Measurements from ENCODE around the gene CDH16.
"Not testable (repeated sequence)": the region's sequence is repeated elsewhere in the genome, so short reads cannot be mapped to it uniquely, and the experiment has no call there.

The CDH16 gene

DNA sequence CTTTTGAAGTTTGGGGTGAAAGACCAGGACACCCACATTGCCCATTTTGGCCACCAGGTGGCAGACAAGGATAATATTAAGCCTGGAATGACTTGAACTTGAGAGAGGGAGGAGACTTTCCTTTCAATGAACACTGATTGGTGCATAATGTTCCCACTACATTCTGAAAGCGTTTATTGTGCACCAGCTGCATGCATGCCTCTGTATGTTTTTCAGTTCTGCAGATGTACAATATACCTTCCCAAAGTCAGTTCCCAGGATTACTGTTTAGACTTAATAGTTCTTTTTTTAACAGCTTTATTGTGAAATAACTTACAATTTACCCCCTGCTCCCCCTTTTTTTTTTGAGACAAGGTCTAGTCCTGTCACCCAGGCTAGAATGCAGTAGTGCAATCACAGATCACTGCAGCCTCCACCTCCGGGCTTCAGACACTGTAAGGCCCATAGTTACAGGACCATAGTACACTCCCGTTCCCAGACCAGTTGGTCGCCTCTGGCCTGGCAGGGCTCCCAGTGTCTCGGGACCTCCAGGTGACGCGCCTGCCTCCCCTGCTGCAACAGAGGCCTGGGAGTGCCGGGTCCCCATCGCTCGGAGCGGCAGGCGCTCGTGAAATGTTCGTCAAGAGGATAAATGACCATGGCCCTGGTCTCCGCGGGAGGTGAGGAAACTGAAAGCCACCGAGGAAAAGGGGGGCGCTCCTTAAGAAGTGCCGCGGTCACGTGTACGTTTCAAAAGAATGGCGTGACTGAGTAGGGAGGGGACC, 28.8 kb upstream of the CDH16 start:
- peak; percentile 80 for DNase-seq

DNA sequence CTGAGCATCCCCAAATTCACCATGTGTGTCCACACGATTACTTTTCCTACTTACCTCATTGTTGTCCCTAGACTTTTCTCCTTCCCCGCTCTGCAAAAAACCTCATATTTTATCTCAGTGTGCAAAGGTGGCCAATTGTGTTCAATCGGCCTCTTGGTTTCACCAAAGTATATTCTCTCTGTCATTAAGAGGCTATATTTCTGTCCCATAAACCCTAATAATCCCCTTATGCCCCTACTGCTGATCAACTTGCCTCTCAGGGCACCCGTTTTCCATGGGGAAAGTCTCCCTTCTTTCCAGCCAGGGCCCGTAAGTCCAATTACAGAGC, 28.3 kb upstream of the CDH16 start:
- DNase-seq = no peak

GRCh38 chr16:66946541-66946940, 27.9 kb upstream of the CDH16 start:
- DNase-seq = no peak

GRCh38 chr16:66945939-66946338, 27.3 kb upstream of the CDH16 start:
- DNase-seq = no peak

DNA sequence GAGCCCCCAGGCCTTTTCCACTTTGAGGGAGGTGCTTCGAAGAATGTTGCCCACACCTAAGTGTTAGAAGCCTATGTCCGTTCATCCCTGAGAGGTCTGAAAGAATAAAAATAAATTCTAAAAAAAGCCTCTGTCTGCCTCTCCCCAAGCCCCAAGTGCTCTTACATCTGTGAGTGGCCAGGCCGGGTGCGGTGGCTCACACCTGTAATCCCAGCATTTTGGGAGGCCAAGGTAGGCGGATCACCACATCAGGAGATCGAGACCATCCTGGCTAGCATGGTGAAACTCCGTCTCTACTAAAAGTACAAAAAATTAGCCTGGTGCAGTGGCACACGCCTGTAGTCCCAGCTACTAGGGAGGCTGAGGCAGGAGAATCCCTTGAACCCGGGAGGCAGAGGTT, 26.3 kb upstream of the CDH16 start:
- not testable (repeated sequence) for DNase-seq

DNA sequence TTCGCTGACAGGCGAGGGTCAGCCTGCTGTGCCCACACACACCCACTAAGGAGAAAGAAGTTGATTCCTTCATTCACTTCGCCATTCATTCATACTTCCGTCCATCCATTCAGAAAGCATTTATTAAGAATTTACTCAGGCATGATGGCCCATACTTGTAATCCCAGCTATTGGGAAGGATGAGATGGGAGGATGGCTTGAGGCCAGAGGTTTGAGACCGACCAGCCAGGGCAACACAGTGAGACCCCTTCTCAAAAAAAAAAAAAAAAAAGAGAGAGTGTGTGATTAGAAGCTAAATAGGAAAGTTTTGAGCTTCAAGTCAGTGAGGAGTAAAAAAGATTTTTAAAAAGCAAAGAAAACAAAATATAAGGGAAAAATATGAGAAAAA, 25.4 kb upstream of the CDH16 start:
- no peak for DNase-seq

DNA sequence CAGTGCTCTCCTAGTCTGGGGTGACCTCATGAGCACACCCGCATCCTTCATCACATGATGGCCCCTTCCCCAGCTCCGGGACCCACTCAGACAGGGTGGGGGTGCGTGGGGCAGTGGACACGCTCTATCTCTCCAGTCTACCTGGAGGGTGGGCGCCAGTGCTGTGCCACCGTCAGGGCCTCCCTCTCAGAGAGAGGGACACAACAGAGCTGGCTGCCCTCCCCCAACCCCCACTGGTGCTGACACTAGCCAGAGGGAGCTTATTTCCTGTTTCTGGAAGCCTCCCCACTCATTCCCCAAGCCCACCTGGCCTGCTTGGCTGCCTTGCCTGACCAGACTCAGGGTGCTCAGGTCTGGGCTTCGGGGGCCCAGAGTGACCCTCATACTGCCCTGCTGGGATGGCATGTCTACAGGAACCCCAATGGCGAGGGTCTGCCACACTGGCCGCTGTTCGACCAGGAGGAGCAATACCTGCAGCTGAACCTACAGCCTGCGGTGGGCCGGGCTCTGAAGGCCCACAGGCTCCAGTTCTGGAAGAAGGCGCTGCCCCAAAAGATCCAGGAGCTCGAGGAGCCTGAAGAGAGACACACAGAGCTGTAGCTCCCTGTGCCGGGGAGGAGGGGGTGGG, 24.9 kb upstream of the CDH16 start:
- DNase-seq = no peak

DNA sequence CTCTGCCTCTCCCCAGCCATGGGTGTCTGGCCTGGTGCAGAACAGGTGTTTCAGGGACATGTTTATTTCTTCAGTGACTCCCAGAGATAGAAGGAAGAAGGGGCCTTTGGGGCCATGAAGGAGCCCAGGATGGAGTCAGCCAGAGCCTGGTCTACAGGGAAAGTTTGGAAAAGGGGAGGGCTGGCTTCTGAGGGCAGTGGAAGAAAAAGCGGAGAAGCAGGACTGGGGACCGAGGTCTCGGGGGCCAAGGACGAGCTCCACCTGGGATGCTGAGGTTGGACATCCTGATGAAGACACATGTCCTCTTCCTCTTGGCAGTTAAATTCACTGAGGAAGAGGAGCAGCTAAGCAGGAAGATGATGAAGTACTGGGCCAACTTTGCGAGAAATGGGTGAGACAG, 24.3 kb upstream of the CDH16 start:
- no peak for DNase-seq

GRCh38 chr16:66940236-66940635, 21.6 kb upstream of the CDH16 start:
- no peak for DNase-seq

DNA sequence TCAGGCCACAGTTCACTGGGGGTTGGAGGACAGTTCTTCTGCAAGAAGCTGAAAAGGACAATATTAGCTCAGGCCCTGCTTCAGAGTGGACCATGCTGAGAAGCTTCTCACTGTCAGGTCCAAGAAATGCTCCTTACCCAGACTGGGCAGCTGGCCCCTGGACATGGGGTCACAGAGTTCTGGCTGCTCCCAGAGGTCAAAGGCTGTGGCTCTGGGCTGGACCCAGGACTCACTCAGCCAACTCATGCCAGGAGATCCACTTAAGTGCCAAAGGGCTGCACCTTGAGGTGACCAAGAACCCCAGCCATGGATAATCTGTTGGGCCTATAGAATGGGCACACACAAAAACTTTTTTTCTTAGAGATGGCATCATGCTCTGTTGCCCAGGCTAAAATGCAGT, 20.7 kb upstream of the CDH16 start:
- DNase-seq = no peak

DNA sequence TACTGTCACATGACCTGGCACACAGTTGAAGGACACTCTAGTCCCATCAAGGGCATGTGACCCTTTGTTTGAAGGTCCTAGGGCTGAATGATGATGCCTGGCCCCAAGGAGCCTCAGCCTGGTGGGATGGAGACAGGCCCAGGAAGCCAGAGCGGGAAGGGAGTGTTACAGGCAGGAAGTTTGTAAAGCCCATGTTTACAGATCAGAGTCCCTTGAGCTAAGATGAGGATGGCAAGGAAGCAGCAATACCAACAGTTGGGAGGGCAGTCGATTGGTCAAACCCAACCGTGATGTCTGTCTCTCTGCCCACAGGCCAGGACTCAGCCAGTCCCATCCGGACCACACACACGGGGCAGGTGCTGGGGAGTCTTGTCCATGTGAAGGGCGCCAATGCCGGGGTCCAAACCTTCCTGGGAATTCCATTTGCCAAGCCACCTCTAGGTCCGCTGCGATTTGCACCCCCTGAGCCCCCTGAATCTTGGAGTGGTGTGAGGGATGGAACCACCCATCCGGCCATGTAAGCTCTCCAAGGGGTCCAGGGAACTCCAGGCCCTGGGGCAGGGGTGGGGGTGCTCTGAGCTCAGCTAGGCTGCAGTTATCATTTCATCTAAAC, 19.1 kb upstream of the CDH16 start:
- no peak for DNase-seq

- DNase-seq = no peak
These were observed 18.3 kb upstream of the CDH16 start for GRCh38 chr16:66936889-66937554.

DNA sequence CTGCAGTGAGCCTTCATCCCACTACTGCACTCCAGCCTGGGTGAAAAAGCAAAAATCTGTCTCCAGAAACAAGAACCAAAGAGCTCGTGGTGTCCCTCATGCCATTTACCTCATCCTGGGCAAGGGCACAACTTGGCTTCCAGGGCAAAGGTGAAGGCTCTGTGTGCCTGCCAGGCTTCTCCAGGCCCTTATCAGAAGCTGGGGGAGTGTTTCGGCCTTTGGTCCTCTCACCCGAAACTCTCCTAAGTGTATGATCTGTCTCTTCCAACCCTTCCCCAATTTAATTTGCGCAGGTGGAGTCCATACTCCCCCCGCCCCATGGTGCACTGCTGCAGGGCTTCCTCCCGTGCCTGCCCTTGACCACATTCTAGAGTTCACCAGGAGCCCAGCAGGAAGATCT, 17.8 kb upstream of the CDH16 start:
- no peak for DNase-seq

- no peak for DNase-seq
These were observed 16.8 kb upstream of the CDH16 start, which contains the start of gene CES2 for GRCh38 chr16:66935314-66936011. TSS of gene CES2 (plus strand) at chr16:66935516. CDS start at chr16:66935636, 120 bp downstream.

GRCh38 chr16:66934839-66935313, 16.2 kb upstream of the CDH16 start:
- DNase-seq = not testable (repeated sequence)

GRCh38 chr16:66934138-66934838, 15.6 kb upstream of the CDH16 start, which contains the start of gene CIAO2B:
TSS of gene CIAO2B (minus strand) at chr16:66934402. CDS start at chr16:66934364, 38 bp downstream.
- peak; percentile 89 for DNase-seq

GRCh38 chr16:66933776-66934137, 15.1 kb upstream of the CDH16 start:
- peak; percentile 52 for DNase-seq

- no peak for DNase-seq
These were observed 13.4 kb upstream of the CDH16 start for GRCh38 chr16:66932076-66932475.

DNA sequence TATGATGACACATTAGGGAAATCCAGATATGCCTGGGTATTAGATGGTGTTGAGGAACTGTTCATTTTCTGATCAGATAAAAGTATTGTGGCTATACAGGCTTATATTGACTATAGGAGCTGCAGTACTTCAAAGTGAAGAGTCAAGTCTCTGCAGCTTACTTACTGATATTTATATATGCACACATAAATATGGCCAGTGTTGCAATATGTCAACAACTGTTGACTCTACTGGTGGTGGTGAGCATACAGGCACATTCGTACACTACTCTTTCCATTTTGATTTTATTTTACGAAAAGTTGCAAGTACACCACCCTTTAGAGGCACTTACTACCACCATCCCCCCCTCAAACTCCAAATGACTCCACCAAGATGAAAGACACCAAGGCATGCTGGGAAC, 13.0 kb upstream of the CDH16 start:
- no peak for DNase-seq

DNA sequence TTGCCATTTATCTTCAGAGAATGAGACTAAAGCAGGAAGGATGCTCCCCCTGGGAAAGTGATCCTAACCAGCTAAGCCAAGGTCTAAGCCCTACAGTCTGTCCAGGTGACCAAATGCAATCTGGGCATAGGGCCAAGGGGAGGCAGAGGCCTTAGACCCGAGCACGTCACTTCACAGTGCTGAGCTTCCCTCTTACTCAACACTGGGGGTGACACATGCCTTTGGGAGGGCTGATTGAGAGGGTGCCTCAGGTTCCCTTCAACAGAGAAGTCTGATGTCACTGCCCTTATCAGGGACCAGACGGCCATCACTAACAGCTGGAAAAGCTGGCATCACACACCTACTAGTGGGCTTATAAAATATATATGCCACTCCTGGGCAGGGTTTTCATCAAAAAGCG, 11.5 kb upstream of the CDH16 start:
- no peak for DNase-seq

DNA sequence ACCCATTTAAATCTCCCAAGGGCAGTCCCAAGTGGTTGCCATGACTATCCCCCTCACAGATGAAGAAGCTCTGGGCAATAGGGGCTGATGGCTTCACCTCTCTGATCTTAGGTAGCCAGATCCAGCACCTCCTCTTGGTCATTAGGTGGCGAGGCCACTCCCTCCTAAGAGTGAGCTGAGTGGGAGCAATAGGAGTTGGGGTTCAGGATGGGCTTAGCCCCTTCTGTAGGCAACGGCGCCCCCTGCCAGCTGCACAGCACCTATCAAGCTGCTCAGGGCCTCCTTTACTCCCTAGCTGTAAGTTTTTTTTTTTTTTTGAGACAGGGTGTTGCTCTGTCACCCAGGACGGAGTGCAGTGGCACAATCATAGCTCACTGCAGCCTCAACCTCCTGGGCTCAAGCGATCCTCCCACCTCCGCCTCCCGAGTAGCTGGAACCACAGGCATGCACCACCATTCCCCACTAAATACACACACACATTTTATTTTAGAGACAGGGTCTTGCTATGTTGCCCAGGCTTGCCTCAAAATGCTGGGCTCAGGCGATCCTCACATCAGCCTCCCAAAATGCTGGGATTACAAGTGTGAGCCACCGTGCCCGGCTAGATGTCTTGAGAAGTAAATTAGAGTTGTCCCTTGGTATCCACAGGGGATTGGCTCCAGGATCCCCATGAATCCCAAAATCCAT, 10.2 kb upstream of the CDH16 start:
- DNase-seq = no peak

Measured in stimulated activated CD4-positive, alpha-beta T cell treated with anti-CD3 and anti-CD28 coated beads, Interleukin-12 subunit alpha, Interleukin-12 subunit beta, amount 100 ng/mL, for 4 hours (primary cell).